HepG2 (cell line): ENCODE data around the gene TMEM120A. TPM values are rescaled to one million over a fixed set of nuclear protein-coding genes. Genes with fewer than 3 reads are reported as not detected.

ENCODE experiments used
- FOXC1 ChIP-seq: sonication (generic); formaldehyde crosslinking; IDR thresholded peaks from 2 replicates; pipeline ENCODE4 v1.8.0; 2022; ENCODE audit warnings: mild to moderate bottlenecking, missing genetic modification reagents, borderline replicate concordance
- HIC2 ChIP-seq: sonication (generic); formaldehyde crosslinking; IDR thresholded peaks from 2 replicates; pipeline ENCODE4 v1.9.0; 2022; ENCODE audit warnings: low read depth, missing genetic modification reagents
- JUNB ChIP-seq: sonication (generic); formaldehyde crosslinking; IDR thresholded peaks from 2 replicates; pipeline ENCODE4 v1.8.0; 2022; ENCODE audit warnings: missing genetic modification reagents, mild to moderate bottlenecking, borderline replicate concordance
- MYNN ChIP-seq: sonication (generic); formaldehyde crosslinking; IDR thresholded peaks from 2 replicates; pipeline ENCODE4 v1.4.0; 2020; ENCODE audit warnings: mild to moderate bottlenecking, low read depth, missing genetic modification reagents
- RAD51 ChIP-seq: fragments of 450-650 bp; IDR thresholded peaks from 2 replicates; pipeline ENCODE4 v1.6.1; 2016; ENCODE audit warnings: borderline replicate concordance
- RFX3 ChIP-seq: IDR thresholded peaks from 2 replicates; pipeline ENCODE4 v1.6.1; 2016; ENCODE audit warnings: missing biosample characterization, missing genetic modification reagents
- STAT5B ChIP-seq: sonication (generic); formaldehyde crosslinking; IDR thresholded peaks from 2 replicates; pipeline ENCODE4 v1.4.0; 2020; ENCODE audit warnings: missing genetic modification reagents
- TBL1XR1 ChIP-seq: fragments of 150-350 bp; IDR thresholded peaks from 2 replicates; pipeline ENCODE4 v1.6.1; 2014; ENCODE audit warnings: borderline replicate concordance, low read length; ENCODE audit not compliant: partially characterized antibody
- ZBTB40 ChIP-seq, 2 experiments: fragments of 450-650 bp in 1 of 2; sonication (generic) in 1 of 2; formaldehyde crosslinking in 1 of 2; IDR thresholded peaks; 2 replicates each; pipeline versions ENCODE4 v1.6.1 to v1.8.0; 2016 to 2022; ENCODE audit warnings: antibody characterized with exemption in 1 of 2, mild to moderate bottlenecking in 1 of 2, missing genetic modification reagents in 1 of 2
- ZFAT ChIP-seq: sonication (generic); formaldehyde crosslinking; conservative IDR thresholded peaks from 2 replicates; pipeline ENCODE4 v1.8.1; 2023; ENCODE audit warnings: missing genetic modification reagents, inconsistent platforms
- ZFP90 ChIP-seq: sonication (generic); formaldehyde crosslinking; IDR thresholded peaks from 2 replicates; pipeline ENCODE4 v1.8.0; 2022; ENCODE audit warnings: missing genetic modification reagents, mild to moderate bottlenecking, inconsistent platforms, borderline replicate concordance
- ZFY ChIP-seq: sonication (generic); formaldehyde crosslinking; IDR thresholded peaks from 2 replicates; pipeline ENCODE4 v1.4.0; 2020; ENCODE audit warnings: missing genetic modification reagents
- ZNF18 ChIP-seq: sonication (generic); formaldehyde crosslinking; IDR thresholded peaks from 2 replicates; pipeline ENCODE4 v1.8.0; 2022; ENCODE audit warnings: mild to moderate bottlenecking, missing genetic modification reagents; ENCODE audit not compliant: insufficient replicate concordance
- ZNF354B ChIP-seq: sonication (generic); formaldehyde crosslinking; IDR thresholded peaks from 2 replicates; pipeline ENCODE4 v1.8.0; 2022; ENCODE audit warnings: mild to moderate bottlenecking, missing genetic modification reagents
- ZNF510 ChIP-seq: sonication (generic); formaldehyde crosslinking; IDR thresholded peaks from 2 replicates; pipeline ENCODE4 v1.4.0; 2020; ENCODE audit warnings: low read depth, mild to moderate bottlenecking, missing genetic modification reagents
- ZNF616 ChIP-seq: sonication (generic); formaldehyde crosslinking; IDR thresholded peaks from 2 replicates; pipeline ENCODE4 v1.5.0; 2020; ENCODE audit warnings: low read depth, mild to moderate bottlenecking, missing genetic modification reagents
- ZNF619 ChIP-seq: sonication (generic); formaldehyde crosslinking; IDR thresholded peaks from 2 replicates; pipeline ENCODE4 v1.4.0; 2020; ENCODE audit warnings: mild to moderate bottlenecking, missing genetic modification reagents
- polyA plus RNA-seq, 8 experiments: library from polyadenylated mRNA; depleted of rRNA in 3 of 8; stranded (reverse) in 7 of 8; unstranded in 1 of 8; fragments of >200 nt; fragmentation: Illumina TruSeq in 4 of 8; extraction: Trizol in 4 of 8; gene quantifications; 2 replicates each; pipeline versions ENCODE4 v1.2.1 to v1.2.3, GENCODE V29; 2011 to 2016; ENCODE audit warnings: low read depth in 4 of 8, missing spikeins in 1 of 8, mixed read lengths in 1 of 8; ENCODE audit not compliant: insufficient read depth in 1 of 8
- total RNA-seq, 5 experiments: library from RNA; depleted of rRNA; stranded (reverse); fragments of >200 nt; fragmentation: Illumina TruSeq; extraction: Trizol; gene quantifications; 2 replicates each; pipeline ENCODE4 v1.2.3, GENCODE V29; 2016; ENCODE audit warnings: low read depth in 1 of 5

TMEM120A gene
- total and polyA plus RNA-seq, 2 of the 13 experiments (the other 11 are each of a cell fraction or from before 2014, with no cell fraction given), result 40.3 to 102 TPM

- TF ChIP-seq ZBTB40 (IDR thresholded peaks at IDR 0.05) (no peak), ZBTB40 (CRISPR knock-in tag; IDR thresholded peaks at IDR 0.05) (no peak), MYNN (no peak), FOXC1 (CRISPR knock-in tag) (no peak), HIC2 (CRISPR knock-in tag) (peak; percentile 58; the same call in 1 of the 2 replicates), ZNF616 (CRISPR knock-in tag) (no peak), JUNB (CRISPR knock-in tag) (no peak; the same call in 1 of the 2 replicates), ZFP90 (CRISPR knock-in tag) (no peak), ZFAT (no peak), TBL1XR1 (no peak), ZNF18 (CRISPR knock-in tag) (no peak), ZNF619 (no peak), ZNF510 (no peak), STAT5B (CRISPR knock-in tag) (no peak), RFX3 (CRISPR knock-in tag) (no peak), ZNF354B (CRISPR knock-in tag) (no peak), ZFY (CRISPR knock-in tag) (no peak; the same call in 1 of the 2 replicates), RAD51 (no peak)
Measured at GRCh38 chr7:75962607-75963380, 31.6 kb downstream of the TMEM120A start (continued).
